HEK293T (cell line): ENCODE results near the gene AKR7A2.

Experiments
- ARNT ChIP-seq: fragments of 450-650 bp; IDR thresholded peaks from 2 replicates; pipeline ENCODE4 v1.6.1; 2017; ENCODE audit warnings: mild to moderate bottlenecking
- BHLHE40 ChIP-seq: fragments of 450-650 bp; IDR thresholded peaks from 2 replicates; pipeline ENCODE4 v1.6.1; 2016; ENCODE audit warnings: mild to moderate bottlenecking, moderate library complexity, borderline replicate concordance
- FOXM1 ChIP-seq: fragments of 450-650 bp; IDR thresholded peaks from 2 replicates; pipeline ENCODE4 v1.6.1; 2017; ENCODE audit warnings: mild to moderate bottlenecking, borderline replicate concordance
- NFRKB ChIP-seq: fragments of 450-650 bp; IDR thresholded peaks from 2 replicates; pipeline ENCODE4 v1.6.1; 2016; ENCODE audit warnings: mild to moderate bottlenecking, moderate library complexity
- SP1 ChIP-seq: fragments of 450-650 bp; IDR thresholded peaks from 2 replicates; pipeline ENCODE4 v1.6.1; 2017
- SUZ12 ChIP-seq: fragments of 450-650 bp; IDR thresholded peaks from 2 replicates; pipeline ENCODE4 v1.6.1; 2016; ENCODE audit warnings: mild to moderate bottlenecking
- TARDBP ChIP-seq: fragments of 450-650 bp; IDR thresholded peaks from 2 replicates; pipeline ENCODE4 v1.6.1; 2016
- ZNF384 ChIP-seq: fragments of 450-650 bp; IDR thresholded peaks from 2 replicates; pipeline ENCODE4 v1.6.1; 2016

- TF ChIP-seq SUZ12 (no peak), BHLHE40 (no peak), NFRKB (no peak), FOXM1 (no peak), ZNF384 (no peak), ARNT (no peak), TARDBP (no peak), SP1 (no peak)
Measured at GRCh38 chr1:19339214-19339861, 27.4 kb upstream of the AKR7A2 start.
